H1 (cell line): ENCODE results near the gene CCDC88C. TPM values are rescaled to one million over a fixed set of nuclear protein-coding genes. Genes with fewer than 3 reads are reported as not detected.

Experiments used
- CTCF ChIA-PET: fragments of 300-600 bp; sonication (Branson Sonifier 250); formaldehyde crosslinking; loops from one replicate; lab custom pipeline; 2021; ENCODE audit not compliant: partially characterized antibody; lab: Charles Lee
- POLR2A ChIA-PET: fragments of 300-600 bp; sonication (Branson Sonifier 250); formaldehyde crosslinking; loops from one replicate; lab custom pipeline; 2021; ENCODE audit warnings: inconsistent platforms; ENCODE audit not compliant: partially characterized antibody; lab: Charles Lee
- DNase-seq, 2 experiments: peaks; one replicate each; pipeline versions ENCODE4 v3.0.0 to v3.0.0-alpha.2; 2010 to 2022; ENCODE audit warnings: low spot score in 2 of 2, low read depth in 1 of 2, mixed read lengths in 1 of 2
- FAIRE-seq: peaks from 2 replicates; lab custom pipeline; 2011; peaks lifted over from hg19 to GRCh38; lab: Jason Lieb, UNC
- H2AFZ ChIP-seq: 2 replicates; pipeline ENCODE4 v1.8.1; 2012; ENCODE audit warnings: low read length, inconsistent platforms
- H2AK5ac ChIP-seq: 2 replicates; pipeline ENCODE4 v1.6.1; 2013; ENCODE audit warnings: low read depth, low read length
- H2BK120ac ChIP-seq: replicated peaks from 2 replicates; pipeline ENCODE3; 2013; ENCODE audit warnings: low read depth, low read length, inconsistent platforms
- H2BK12ac ChIP-seq: 2 replicates; pipeline ENCODE4 v1.6.1; 2013; ENCODE audit warnings: low read depth, low read length
- H2BK15ac ChIP-seq: 2 replicates; pipeline ENCODE4 v1.6.1; 2013; ENCODE audit warnings: low read length
- H2BK20ac ChIP-seq: 2 replicates; pipeline ENCODE4 v1.6.1; 2013; ENCODE audit warnings: low read length
- H2BK5ac ChIP-seq: 2 replicates; pipeline ENCODE4 v1.6.1; 2013; ENCODE audit warnings: low read depth, low read length
- H3K14ac ChIP-seq: 2 replicates; pipeline ENCODE4 v1.6.1; 2013; ENCODE audit warnings: inconsistent platforms; ENCODE audit not compliant: insufficient read length
- H3K18ac ChIP-seq: 2 replicates; pipeline ENCODE4 v1.6.1; 2013; ENCODE audit warnings: low read length; ENCODE audit errors: extremely low read depth
- H3K23ac ChIP-seq: 2 replicates; pipeline ENCODE4 v1.6.1; 2013; ENCODE audit warnings: inconsistent platforms; ENCODE audit not compliant: insufficient read length
- H3K23me2 ChIP-seq: 2 replicates; pipeline ENCODE4 v1.6.1; 2013; ENCODE audit warnings: low read depth, low read length
- H3K27ac ChIP-seq: 2 replicates; pipeline ENCODE4 v1.6.1; 2011; ENCODE audit warnings: low read depth, low read length, inconsistent platforms
- H3K27me3 ChIP-seq, 4 experiments: replicated peaks in 1 of 4; 1 replicate in 1 of 4; 2 replicates in 3 of 4; pipeline versions ENCODE4 v1.6.1 to v1.8.1; 2011 to 2013; ENCODE audit warnings: low read length in 3 of 4, mild to moderate bottlenecking in 3 of 4, inconsistent platforms in 2 of 4, mixed read lengths in 2 of 4, moderate library complexity in 1 of 4; ENCODE audit not compliant: control insufficient read depth in 3 of 4, insufficient read depth in 3 of 4; ENCODE audit errors: extremely low read depth in 1 of 4
- H3K36me3 ChIP-seq, 4 experiments: 2 replicates each; pipeline versions ENCODE4 v1.6.1 to v1.8.1; 2011 to 2013; ENCODE audit warnings: mild to moderate bottlenecking in 4 of 4, low read length in 3 of 4, moderate library complexity in 2 of 4, control low read depth in 1 of 4, inconsistent platforms in 1 of 4; ENCODE audit not compliant: insufficient read depth in 4 of 4, control insufficient read depth in 2 of 4
- H3K4ac ChIP-seq: replicated peaks from 2 replicates; pipeline ENCODE3; 2013; ENCODE audit warnings: low read length, low read depth, mixed read lengths, inconsistent platforms; ENCODE audit not compliant: insufficient read length
- H3K4me1 ChIP-seq, 4 experiments: replicated peaks in 1 of 4; 1 replicate in 1 of 4; 2 replicates in 3 of 4; pipeline versions ENCODE4 v1.6.1 to v1.8.1; 2011 to 2013; ENCODE audit warnings: low read length in 3 of 4, inconsistent platforms in 2 of 4, mixed read lengths in 1 of 4; ENCODE audit not compliant: insufficient read depth in 4 of 4, control insufficient read depth in 3 of 4
- H3K4me2 ChIP-seq, 2 experiments: 2 replicates each; pipeline versions ENCODE4 v1.6.1 to v1.8.1; 2011 to 2013; ENCODE audit warnings: low read depth in 2 of 2, low read length in 2 of 2, control low read depth in 1 of 2, inconsistent platforms in 1 of 2, mild to moderate bottlenecking in 1 of 2; ENCODE audit not compliant: insufficient read depth in 1 of 2
- H3K4me3 ChIP-seq, 4 experiments: fragments of 200-600, 300-600 bp in 1 of 4; sonication (generic), shearing (Covaris generic), sonication (Bioruptor Twin) in 1 of 4; 2 replicates each; pipeline versions ENCODE4 v1.5.1 to v1.8.1; 2011 to 2016; ENCODE audit warnings: low read length in 4 of 4, low read depth in 3 of 4, control low read depth in 2 of 4, inconsistent platforms in 2 of 4, mild to moderate bottlenecking in 2 of 4, mixed read lengths in 1 of 4, moderate library complexity in 1 of 4; ENCODE audit not compliant: insufficient read depth in 2 of 4; ENCODE audit errors: extremely low read depth in 1 of 4
- H3K56ac ChIP-seq: replicated peaks from 2 replicates; pipeline ENCODE3; 2013; ENCODE audit warnings: low read depth, mild to moderate bottlenecking, mixed read lengths, low read length, inconsistent platforms; ENCODE audit not compliant: insufficient read length
- H3K79me1 ChIP-seq: 2 replicates; pipeline ENCODE4 v1.6.1; 2013; ENCODE audit warnings: low read depth, low read length, control low read depth
- H3K79me2 ChIP-seq, 2 experiments: 2 replicates each; pipeline versions ENCODE4 v1.6.1 to v1.8.1; 2012 to 2013; ENCODE audit warnings: low read length in 2 of 2, mild to moderate bottlenecking in 2 of 2, inconsistent platforms in 1 of 2; ENCODE audit not compliant: insufficient read depth in 2 of 2, control insufficient read depth in 1 of 2
- H3K9ac ChIP-seq, 4 experiments: replicated peaks in 1 of 4; 1 replicate in 1 of 4; 2 replicates in 3 of 4; pipeline versions ENCODE4 v1.6.1 to v1.8.1; 2011 to 2013; ENCODE audit warnings: low read depth in 3 of 4, low read length in 3 of 4, control low read depth in 2 of 4, mild to moderate bottlenecking in 2 of 4, moderate library complexity in 2 of 4, inconsistent platforms in 1 of 4; ENCODE audit errors: extremely low read depth in 1 of 4
- H3K9me3 ChIP-seq, 2 experiments: 2 replicates each; pipeline versions ENCODE4 v1.6.1 to v1.8.1; 2012 to 2013; ENCODE audit warnings: mild to moderate bottlenecking in 2 of 2, moderate library complexity in 2 of 2, control low read depth in 1 of 2, inconsistent platforms in 1 of 2, low read depth in 1 of 2, low read length in 1 of 2, mixed read lengths in 1 of 2; ENCODE audit not compliant: insufficient read depth in 2 of 2
- H4K20me1 ChIP-seq, 2 experiments: replicated peaks in 1 of 2; 2 replicates each; pipeline versions ENCODE3 to v1.8.1; 2011 to 2013; ENCODE audit warnings: inconsistent platforms in 2 of 2, low read length in 2 of 2, mild to moderate bottlenecking in 1 of 2; ENCODE audit not compliant: insufficient read depth in 2 of 2, control insufficient read depth in 1 of 2
- H4K5ac ChIP-seq: 2 replicates; pipeline ENCODE4 v1.6.1; 2013; ENCODE audit warnings: low read length, low read depth, mixed read lengths, inconsistent platforms; ENCODE audit not compliant: insufficient read length
- H4K8ac ChIP-seq: 2 replicates; pipeline ENCODE4 v1.8.0; 2013; ENCODE audit warnings: mild to moderate bottlenecking, moderate library complexity, low read length, inconsistent platforms; ENCODE audit not compliant: insufficient read depth; ENCODE audit errors: extremely low read depth
- H4K91ac ChIP-seq: replicated peaks from 2 replicates; pipeline ENCODE3; 2013; ENCODE audit warnings: low read length, mixed read lengths, inconsistent platforms; ENCODE audit not compliant: insufficient read length
- ASH2L ChIP-seq: fragments of 200-600, 300-600 bp; sonication (generic); IDR thresholded peaks from one replicate; pipeline ENCODE4 v1.7.1; 2017; ENCODE audit warnings: low read length
- ATF3 ChIP-seq: IDR thresholded peaks from 2 replicates; pipeline ENCODE4 v1.6.1; 2011; ENCODE audit warnings: low read depth, mild to moderate bottlenecking, low read length; ENCODE audit not compliant: insufficient read depth
- CREB1 ChIP-seq: IDR thresholded peaks from 2 replicates; pipeline ENCODE4 v1.6.1; 2012; ENCODE audit warnings: inconsistent platforms
- EGR1 ChIP-seq: IDR thresholded peaks from 2 replicates; pipeline ENCODE4 v1.6.1; 2011; ENCODE audit warnings: low read depth, low read length, borderline replicate concordance
- FOSL1 ChIP-seq: IDR thresholded peaks from 2 replicates; pipeline ENCODE4 v1.6.1; 2011; ENCODE audit warnings: mild to moderate bottlenecking, low read depth, low read length, moderate library complexity; ENCODE audit not compliant: insufficient read depth
- KDM5A ChIP-seq: fragments of 200-600 bp; IDR thresholded peaks from 2 replicates; pipeline ENCODE4 v1.7.1; 2012; ENCODE audit warnings: mild to moderate bottlenecking, low read length, inconsistent platforms, mixed read lengths
- NRF1 ChIP-seq: IDR thresholded peaks from 2 replicates; pipeline ENCODE4 v1.6.1; 2011; ENCODE audit warnings: mild to moderate bottlenecking, low read depth, low read length, improper control_type of control experiment
- POLR2A ChIP-seq, 2 experiments: IDR thresholded peaks; 1 replicate in 1 of 2; 2 replicates in 1 of 2; pipeline ENCODE4 v1.6.1; 2011; ENCODE audit warnings: low read depth in 2 of 2, low read length in 2 of 2, mild to moderate bottlenecking in 2 of 2; ENCODE audit errors: control extremely low read depth in 1 of 2
- RAD21 ChIP-seq, 2 experiments: IDR thresholded peaks in 1 of 2; conservative IDR thresholded peaks in 1 of 2; 2 replicates each; pipeline ENCODE4 v1.6.1; 2011; ENCODE audit warnings: low read depth in 2 of 2, low read length in 2 of 2, improper control_type of control experiment in 1 of 2, inconsistent platforms in 1 of 2, mild to moderate bottlenecking in 1 of 2, moderate library complexity in 1 of 2
- WGBS, 2 experiments: shearing (Covaris generic) in 1 of 2; methylation state at CpG; one replicate each; pipeline versions ENCODE4 v1.1.6 to v1.1.7; 2013 to 2015; ENCODE audit warnings: low lambda C conversion rate in 2 of 2, mixed read lengths in 2 of 2, inconsistent platforms in 1 of 2, low coverage in 1 of 2, missing lambda C conversion rate in 1 of 2; ENCODE audit not compliant: insufficient replicate concordance in 2 of 2, insufficient coverage in 1 of 2, insufficient read length in 1 of 2; ENCODE audit errors: extremely low coverage in 1 of 2, missing lambda C conversion rate in 1 of 2; 5-methylcytosine and 5-hydroxymethylcytosine counted together
- polyA plus RNA-seq, 7 experiments: library from polyadenylated mRNA; depleted of rRNA in 3 of 7; stranded (reverse) in 5 of 7; unstranded in 2 of 7; fragments of >200 nt in 5 of 7; fragments of 200-250 nt in 2 of 7; gene quantifications; 1 replicate in 5 of 7; 2 replicates in 1 of 7; 4 replicates in 1 of 7; pipeline versions ENCODE4 v1.2.1 to v1.2.3, GENCODE V29; 2011 to 2013; ENCODE audit warnings: missing spikeins in 2 of 7, mixed read lengths in 2 of 7
- total RNA-seq: library from RNA; stranded (reverse); fragmentation: NEBNext Ultra II Directional; extraction: Animal tissue kit (Norgen Biotek cat#: 25700); gene quantifications from 2 replicates; pipeline ENCODE4 v1.2.1, GENCODE V29; 2021

The CCDC88C gene
- total and polyA plus RNA-seq, 2 of the 8 experiments (the other 6 are each of a cell fraction or from before 2014, with no cell fraction given): 10.3 to 57.7 TPM

GRCh38 chr14:91238661-91239060, 179.0 kb downstream of the CCDC88C start:
- no peak overlapping the region for H3K23ac ChIP-seq

More at GRCh38 chr14:91238661-91239060, 179.0 kb downstream of the CCDC88C start:
- H3K79me2 ChIP-seq: no peaks in the 10 kb centered on the region
- WGBS, 2 experiments: 81% methylated on average over 8 of the region's 8 CpGs; no CpG with 5 or more reads in 1 of the 2 experiments
- no peak for FAIRE-seq
- H3K36me3 ChIP-seq: no peaks in the 10 kb centered on the region
- no peak overlapping the region for H3K4ac ChIP-seq
- 0 out of 7 replicates have a peak, but pooled peaks cover 0 to 2% (median 0%) of the 10 kb centered on the region in 4 experiments for H3K27me3 ChIP-seq
- DNase-seq: no peak
- H2BK12ac ChIP-seq: no peak overlapping the region
- H4K91ac ChIP-seq: no peak overlapping the region
- POLR2A ChIA-PET: no interaction called here
- H3K18ac ChIP-seq: no peak overlapping the region
- no peak overlapping the region for H3K56ac ChIP-seq
- TF ChIP-seq CREB1 (no peak), EGR1 (no peak), ASH2L (no peak), POLR2A (IDR thresholded peaks at IDR 0.05; ENCODE audit: control extremely low read depth in 1 of 2, low read depth in 2 of 2, low read length in 2 of 2) (no peak), KDM5A (no peak), RAD21 (IDR thresholded peaks at IDR 0.05 in 1 of 2, conservative IDR thresholded peaks at IDR 0.05 in 1 of 2; ENCODE audit: low read depth in 2 of 2, low read length in 2 of 2) (no peak), ATF3 (no peak), FOSL1 (no peak), NRF1 (no peak)
- TF ChIP-seq, all 59 proteins: peak for 0
- no peak overlapping the region for H3K9ac ChIP-seq
- peaks cover 0 to 5% of the 10 kb centered on the region in 2 experiments; a peak in 1 of 4 replicates for H3K9me3 ChIP-seq
- H3K4me1 ChIP-seq: no peaks in the 10 kb centered on the region
- H3K23me2 ChIP-seq: peaks cover 2% of the 10 kb centered on the region; the same call in 1 of the 2 replicates
- H2BK15ac ChIP-seq: no peak overlapping the region
- no peak overlapping the region for H2BK5ac ChIP-seq
- H3K27ac ChIP-seq: no peak overlapping the region
- H2BK120ac ChIP-seq: no peak overlapping the region
- no peaks in the 10 kb centered on the region for H3K79me1 ChIP-seq
- CTCF ChIA-PET: interaction anchor here (0.9 to 1.5 kb wide), 5 partner anchors 10 to 61 kb away, joined by 3 to 5 read pairs (median 3); no protein-coding TSS in a partner anchor
- H3K4me2 ChIP-seq: no peak overlapping the region
- no peak overlapping the region for H2AFZ ChIP-seq
- H3K14ac ChIP-seq: no peak overlapping the region
- no peak overlapping the region for H4K5ac ChIP-seq
- H2AK5ac ChIP-seq: no peak overlapping the region
- no peak overlapping the region for H2BK20ac ChIP-seq
- H3K4me3 ChIP-seq: no peak overlapping the region
- H4K20me1 ChIP-seq: no peaks in the 10 kb centered on the region
- no peak overlapping the region for H4K8ac ChIP-seq
